HG03095 (cell line): ENCODE results near the gene CRCP.
"Not testable (repeated sequence)": the region's sequence is repeated elsewhere in the genome, so short reads cannot be mapped to it uniquely, and the experiment has no call there.

ENCODE experiments used
- ATAC-seq: cut with Tn5 transposase; IDR thresholded peaks from one replicate; pipeline ENCODE4 v1.9.1; 2021; ENCODE audit warnings: moderate library complexity; ENCODE audit not compliant: unreplicated experiment

Gene CRCP

DNA sequence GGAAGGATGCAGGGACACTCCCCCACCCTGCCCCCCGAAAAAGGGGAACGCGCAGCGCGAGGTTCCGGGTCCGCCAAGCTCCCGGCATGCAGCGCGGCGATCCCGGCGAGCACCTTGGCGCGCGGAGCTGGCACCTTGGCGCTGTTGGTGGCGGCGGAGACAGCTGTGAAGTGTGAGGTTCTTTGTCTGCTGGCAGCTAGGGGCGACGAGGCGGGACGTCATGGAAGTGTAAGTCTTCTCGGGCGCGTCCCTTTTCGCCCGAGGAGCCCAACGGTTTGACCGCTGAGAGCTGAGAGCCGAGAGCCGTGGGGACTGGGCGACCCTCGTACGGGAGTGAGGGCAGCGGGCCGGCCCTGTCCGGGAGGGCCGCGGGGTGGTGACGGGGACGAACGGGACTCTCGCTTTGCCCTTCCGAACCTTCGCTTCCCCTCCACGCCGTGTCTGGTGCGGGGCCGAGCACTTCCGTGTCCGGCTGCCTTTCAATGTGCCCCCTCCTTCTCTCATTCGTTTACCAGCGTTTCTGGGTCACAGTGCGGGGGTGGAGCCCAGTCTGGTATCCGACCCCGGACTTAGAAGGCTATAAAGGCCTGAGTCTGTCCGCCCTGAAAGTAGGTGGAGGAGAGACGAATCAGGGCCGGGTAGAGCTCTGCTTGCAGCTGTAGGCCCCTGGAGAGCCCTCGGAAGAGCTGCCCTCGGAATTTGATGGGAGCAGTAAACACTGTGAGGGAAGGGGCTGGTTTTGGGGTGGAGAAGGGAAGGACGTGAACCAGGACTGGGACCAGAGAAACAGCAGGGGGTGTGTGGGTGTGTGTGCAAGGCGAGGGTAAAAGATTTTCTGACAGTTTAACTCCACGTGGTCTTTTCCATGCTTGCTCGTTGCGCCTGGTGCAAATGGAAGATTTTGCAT, at the start of gene CRCP:
Gene CRCP, plus strand, starts transcription at position 105 of the 907 bp plus-strand sequence. Its CDS starts 116 bp downstream, at position 221.
- peak; percentile 86 for ATAC-seq

DNA sequence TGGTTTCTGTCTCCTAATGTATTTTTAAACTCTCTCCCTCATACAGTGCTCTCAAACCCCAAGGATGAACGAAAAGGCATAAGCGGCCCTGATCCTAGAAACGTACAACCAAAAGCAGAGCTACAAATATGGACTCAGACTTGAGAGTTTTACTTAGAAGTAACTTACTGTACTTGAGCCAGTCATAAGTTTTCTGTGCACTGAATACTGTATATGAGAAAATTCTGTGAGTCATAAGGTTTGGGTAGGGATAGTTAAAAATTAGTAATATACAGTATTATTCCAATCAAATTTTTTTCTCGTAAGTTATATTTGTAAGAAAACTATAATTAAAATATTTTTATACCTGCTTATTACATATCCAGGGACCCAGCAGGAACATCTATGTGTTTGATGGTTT, 44.9 kb upstream of the CRCP start:
- no peak for ATAC-seq

DNA sequence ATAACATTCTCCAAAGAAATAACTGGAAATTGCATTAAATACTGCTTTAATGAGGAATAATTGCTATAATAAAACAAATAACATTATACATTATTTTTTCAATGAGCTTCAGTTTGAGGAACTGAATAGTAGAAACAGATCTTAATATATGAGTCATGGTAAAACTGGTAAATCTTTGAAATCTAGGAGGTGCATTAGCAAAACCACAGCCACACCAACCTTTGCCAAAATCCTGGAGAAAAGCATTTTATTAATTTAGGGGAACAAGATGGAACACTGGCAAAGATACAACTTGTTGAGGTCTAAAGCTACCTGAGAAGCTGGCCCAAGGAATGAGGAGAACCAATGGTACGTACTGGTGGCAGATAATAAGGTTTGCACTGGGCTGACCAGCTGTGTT, 44.4 kb upstream of the CRCP start:
- no peak for ATAC-seq

- ATAC-seq = not testable (repeated sequence)
Measured at GRCh38 chr7:66072208-66072607, 42.4 kb upstream of the CRCP start.

GRCh38 chr7:66075590-66076461, 38.8 kb upstream of the CRCP start, which contains the start of gene ASL:
ASL (plus strand) TSS chr7:66075819; CDS start chr7:66076082, 263 bp downstream.
- peak; percentile 99 for ATAC-seq

DNA sequence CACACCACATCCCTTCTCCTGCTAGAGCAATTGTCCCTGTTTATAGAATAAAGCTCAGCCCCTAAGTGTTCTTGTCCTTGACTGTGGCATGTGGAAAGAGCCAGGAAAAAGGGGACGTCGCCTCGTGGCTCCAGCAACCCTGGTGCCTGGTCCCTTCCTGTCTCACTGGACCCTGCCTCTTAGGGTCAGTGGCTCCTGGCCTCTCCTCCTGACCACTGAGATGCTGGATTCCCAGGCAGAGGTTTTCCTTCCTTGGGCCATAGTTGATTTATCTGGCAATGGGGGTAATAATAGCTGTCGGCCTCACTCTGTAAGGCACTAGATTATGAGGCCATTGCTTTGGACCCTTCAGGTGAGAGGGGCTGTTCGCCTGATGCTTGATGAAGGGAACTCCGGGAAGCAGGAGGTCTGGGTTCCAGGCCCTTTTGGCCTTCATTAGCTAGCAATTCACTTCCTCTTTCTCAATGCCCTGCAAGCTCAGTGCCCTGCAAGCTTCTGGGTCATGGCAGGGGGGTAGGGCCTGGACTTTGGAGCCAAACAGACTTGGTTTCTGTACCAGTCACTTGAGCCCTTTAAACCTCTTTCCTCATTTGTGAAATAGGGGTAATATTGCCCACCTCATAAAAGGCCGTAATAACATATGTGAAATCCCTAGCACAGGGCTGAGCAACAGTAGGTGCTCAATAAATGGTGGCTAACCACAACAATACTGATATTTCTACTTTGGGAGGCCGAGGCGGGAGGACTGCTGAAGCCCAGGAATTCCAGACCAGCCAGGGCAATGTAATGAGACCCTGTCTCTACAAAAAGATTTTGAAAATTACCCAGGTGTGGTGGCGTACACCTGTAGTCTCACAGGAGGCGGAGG, 38.0 kb upstream of the CRCP start:
- ATAC-seq = no peak

DNA sequence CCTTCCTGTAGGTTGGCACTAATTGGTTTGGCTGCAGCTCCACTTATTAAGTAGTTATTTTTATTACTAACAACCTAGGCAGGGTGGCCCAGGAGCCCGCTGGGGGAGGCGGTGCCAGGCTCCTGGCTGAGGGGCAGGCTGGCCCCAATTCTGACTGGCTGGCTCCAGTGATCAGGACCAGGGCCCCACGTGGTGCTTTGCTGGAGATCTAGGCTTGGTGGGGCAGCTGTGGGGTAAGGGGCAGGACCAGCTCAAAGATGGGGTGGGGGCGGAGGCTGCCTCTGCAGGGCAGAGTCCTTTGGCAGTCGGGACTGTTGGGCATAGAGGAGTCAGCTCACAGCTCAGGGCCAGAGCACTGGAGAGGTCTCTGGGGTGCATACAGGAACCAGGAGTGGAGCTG, 36.6 kb upstream of the CRCP start:
- ATAC-seq = no peak

GRCh38 chr7:66082083-66082482, 32.6 kb upstream of the CRCP start:
- ATAC-seq = no peak

- no peak for ATAC-seq
Measured at GRCh38 chr7:66082886-66083415, 31.7 kb upstream of the CRCP start.

DNA sequence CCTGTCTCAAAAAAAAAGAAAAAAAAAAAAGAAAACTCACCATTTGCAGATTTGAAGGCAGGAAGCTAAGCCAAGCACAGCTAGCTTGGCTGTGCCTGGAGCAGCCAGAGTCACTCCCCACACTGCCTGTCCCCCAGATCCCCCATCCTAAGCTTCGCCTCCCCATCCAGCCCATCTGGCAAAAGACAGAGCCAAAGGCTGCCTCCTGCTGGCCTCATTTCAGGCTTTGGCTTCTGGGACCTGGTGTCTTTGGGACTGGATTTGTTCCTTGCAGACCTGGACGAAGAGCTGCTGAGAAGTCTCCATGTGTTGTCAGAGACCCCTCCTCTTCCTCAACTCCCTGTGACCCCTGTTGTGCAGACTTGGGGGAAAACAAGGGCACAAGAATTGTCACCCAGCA, 31.0 kb upstream of the CRCP start:
- no peak for ATAC-seq

GRCh38 chr7:66088861-66089838, 25.5 kb upstream of the CRCP start:
- ATAC-seq = no peak

DNA sequence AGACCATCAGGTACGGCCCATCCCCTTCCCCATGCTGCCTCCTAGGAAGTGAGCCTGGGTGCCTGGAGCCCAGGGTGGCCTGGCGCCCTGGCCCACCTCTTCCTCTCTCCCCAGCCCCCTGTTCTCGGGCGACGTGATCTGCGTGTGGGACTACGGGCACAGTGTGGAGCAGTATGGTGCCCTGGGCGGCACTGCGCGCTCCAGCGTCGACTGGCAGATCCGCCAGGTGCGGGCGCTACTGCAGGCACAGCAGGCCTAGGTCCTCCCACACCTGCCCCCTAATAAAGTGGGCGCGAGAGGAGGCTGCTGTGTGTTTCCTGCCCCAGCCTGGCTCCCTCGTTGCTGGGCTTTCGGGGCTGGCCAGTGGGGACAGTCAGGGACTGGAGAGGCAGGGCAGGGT, 22.0 kb upstream of the CRCP start:
- no peak for ATAC-seq

GRCh38 chr7:66095010-66095409, 19.6 kb upstream of the CRCP start:
- no peak for ATAC-seq

DNA sequence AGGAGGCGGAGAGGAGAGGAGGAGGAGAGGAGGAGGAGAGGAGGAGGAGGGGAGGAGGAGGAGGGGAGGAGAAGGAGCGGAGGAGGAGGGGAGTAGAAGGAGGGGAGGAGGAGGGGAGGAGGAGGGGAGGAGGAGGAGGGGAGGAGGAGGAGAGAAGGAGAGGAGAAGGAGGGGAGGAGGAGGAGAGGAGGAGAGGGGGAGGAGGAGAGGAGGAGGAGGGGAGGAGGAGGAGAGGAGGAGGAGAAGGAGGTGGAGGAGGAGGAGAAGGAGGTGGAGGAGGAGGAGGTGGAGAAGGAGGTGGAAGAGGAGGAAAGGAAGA, 15.5 kb upstream of the CRCP start:
- ATAC-seq = no peak

DNA sequence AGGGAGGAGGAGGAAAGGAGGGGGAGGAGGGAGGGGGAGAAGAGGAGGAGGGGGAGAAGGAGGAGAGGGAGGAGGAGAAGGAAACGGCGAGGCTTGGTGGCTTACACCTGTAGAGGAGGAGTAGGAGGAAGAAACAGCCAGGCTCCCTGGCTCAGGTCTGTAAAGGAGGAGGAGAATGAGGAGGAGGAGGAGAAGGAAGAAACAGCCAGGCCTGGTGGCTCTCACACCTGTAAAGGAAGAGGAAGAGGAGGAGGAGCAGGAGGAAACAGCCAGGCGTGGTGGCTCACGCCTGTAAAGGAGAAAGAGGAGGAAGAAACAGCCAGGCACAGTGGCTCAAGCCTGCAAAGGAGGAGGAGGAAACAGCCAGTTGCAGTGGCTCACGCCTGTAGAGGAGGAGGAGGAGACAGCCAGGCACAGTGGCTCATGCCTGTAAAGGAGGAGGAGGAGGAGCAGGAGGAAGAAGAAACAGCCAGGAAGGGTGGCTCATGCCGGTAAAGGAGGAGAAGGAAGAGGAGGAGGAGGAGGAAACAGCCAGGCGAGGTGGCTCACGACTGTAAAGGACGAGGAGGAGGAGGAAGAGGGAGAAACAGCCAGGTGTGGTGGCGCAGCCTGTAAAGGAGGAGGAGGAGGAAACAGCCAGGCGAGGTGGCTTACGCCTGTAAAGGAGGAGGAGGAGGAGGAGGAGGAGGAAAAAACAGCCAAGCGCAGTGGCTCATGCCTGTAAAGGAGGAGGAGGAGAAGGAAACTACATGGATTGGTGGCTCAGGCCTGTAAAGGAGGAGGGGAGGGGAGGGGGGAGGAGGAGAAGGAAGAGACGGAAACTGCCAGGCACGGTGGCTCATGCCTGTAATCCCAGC, 14.9 kb upstream of the CRCP start:
- ATAC-seq = peak; percentile 81

DNA sequence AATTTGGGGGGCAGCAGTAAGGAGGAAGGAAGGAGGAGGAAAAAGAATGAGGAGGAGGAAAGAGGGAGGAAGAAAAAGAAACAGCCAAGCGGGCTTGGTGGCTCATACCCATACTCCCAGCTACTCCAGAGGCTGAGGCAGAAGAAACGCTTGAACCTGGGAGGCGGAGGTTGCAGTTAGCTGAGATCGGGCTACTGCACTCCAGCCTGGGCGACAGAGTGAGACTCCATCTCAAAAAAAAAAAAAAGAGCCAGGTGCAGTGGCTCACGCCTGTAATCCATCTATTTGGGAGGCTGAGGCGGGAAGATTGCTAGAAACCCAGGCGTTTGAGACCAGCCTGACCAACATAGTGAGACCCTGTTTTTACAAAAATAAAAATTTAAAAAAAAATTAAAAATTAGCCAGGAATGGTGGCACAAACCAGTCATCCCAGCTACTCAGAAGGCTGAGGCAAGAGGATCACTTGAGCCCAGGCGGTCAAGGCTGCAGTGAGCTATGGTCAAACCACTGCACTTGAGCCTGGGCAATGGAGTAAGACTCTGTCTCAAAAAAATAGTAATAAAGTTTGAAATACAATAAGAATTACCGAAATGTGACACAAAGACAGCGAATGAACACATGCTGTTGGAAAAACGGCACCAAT, 14.1 kb upstream of the CRCP start:
- ATAC-seq = no peak

DNA sequence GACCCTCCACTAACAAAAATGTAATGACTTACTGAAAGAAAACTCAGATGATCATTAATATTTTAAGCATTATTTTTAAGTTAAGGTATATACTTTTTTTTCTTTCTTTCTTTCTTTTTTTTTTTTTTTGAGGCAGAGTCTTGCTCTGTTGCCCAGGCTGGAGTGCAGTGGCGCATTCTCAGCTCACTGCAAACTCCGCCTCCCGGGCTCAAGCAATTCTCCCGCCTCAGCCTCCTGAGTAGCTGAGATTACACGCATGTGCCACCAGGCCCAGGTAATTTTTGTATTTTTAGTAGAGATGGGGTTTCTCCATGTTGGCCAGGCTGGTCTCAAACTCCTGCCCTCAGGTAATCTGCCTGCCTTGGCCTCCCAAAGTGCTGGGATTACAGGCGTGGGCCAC, 12.5 kb upstream of the CRCP start:
- ATAC-seq = not testable (repeated sequence)

GRCh38 chr7:66103994-66104393, 10.7 kb upstream of the CRCP start:
- ATAC-seq = not testable (repeated sequence)
